Progenitor cell of endocrine pancreas (in vitro differentiated cells): ENCODE results near the gene ZNF576. TPM values are rescaled to one million over a fixed set of nuclear protein-coding genes. Genes with fewer than 3 reads are reported as not detected.

Source experiments
- total RNA-seq: library from RNA; stranded (reverse); gene quantifications from 2 replicates; pipeline ENCODE4 v1.2.1, GENCODE V29; 2021

Gene ZNF576
- total RNA-seq, 1 donor from 2014 or later = 15.4 TPM

Other genes starting within 250 kb of the ZNF576 start
- not detected in 2 replicates for gene CD177, start 242.9 kb upstream of the ZNF576 start, total RNA-seq
- gene TEX101, start 181.7 kb upstream of the ZNF576 start, total RNA-seq = not detected in 2 replicates
- 0.47 and 0.60 TPM in 2 replicates for gene LYPD3, start 131.0 kb upstream of the ZNF576 start, total RNA-seq
- 20.3 and 23.4 TPM in 2 replicates for gene PHLDB3, start 91.8 kb upstream of the ZNF576 start, total RNA-seq
- gene ETHE1, start 69.4 kb upstream of the ZNF576 start, total RNA-seq = 24.4 and 28.0 TPM in 2 replicates
- 0.60 and 0.74 TPM in 2 replicates for gene ZNF575, start 63.4 kb upstream of the ZNF576 start, total RNA-seq
- gene XRCC1, start 21.1 kb upstream of the ZNF576 start, total RNA-seq = 69.8 and 70.7 TPM in 2 replicates
- 6.3 and 7.7 TPM in 2 replicates for gene PINLYP, start 20.8 kb upstream of the ZNF576 start, total RNA-seq
- gene IRGQ, start 461 bp upstream of the ZNF576 start, total RNA-seq = 57.6 and 63.6 TPM in 2 replicates
- gene SRRM5, start 15.5 kb downstream of the ZNF576 start, total RNA-seq = 0.64 and 0.79 TPM in 2 replicates
- 87.5 and 88.9 TPM in 2 replicates for gene ZNF428, start 23.0 kb downstream of the ZNF576 start, total RNA-seq
- 60.9 and 71.6 TPM in 2 replicates for gene CADM4, start 43.3 kb downstream of the ZNF576 start, total RNA-seq
- gene PLAUR, start 73.6 kb downstream of the ZNF576 start, total RNA-seq = 10.5 and 12.5 TPM in 2 replicates
- not detected in 2 replicates for gene IRGC, start 119.5 kb downstream of the ZNF576 start, total RNA-seq
- gene SMG9, start 158.4 kb downstream of the ZNF576 start, total RNA-seq = 74.9 and 78.9 TPM in 2 replicates
- gene KCNN4, start 184.4 kb downstream of the ZNF576 start, total RNA-seq = 0.31 and 0.34 TPM in 2 replicates
- gene LYPD5, start 205.9 kb downstream of the ZNF576 start, total RNA-seq = not detected in 2 replicates
- gene ZNF283, start 230.7 kb downstream of the ZNF576 start, total RNA-seq = 14.6 and 17.3 TPM in 2 replicates